K562 (cell line): ENCODE measurements around the gene CDKL4.

Experiments used
- EHMT2 ChIP-seq: fragments of 450-650 bp; IDR thresholded peaks from 2 replicates; pipeline ENCODE4 v1.6.1; 2018; ENCODE audit warnings: antibody characterized with exemption
- ERF ChIP-seq: fragments of 450-650 bp; formaldehyde crosslinking; IDR thresholded peaks from 2 replicates; pipeline ENCODE4 v1.4.0; 2020; ENCODE audit warnings: mild to moderate bottlenecking, mixed read lengths
- TARDBP ChIP-seq: fragments of 450-650 bp; IDR thresholded peaks from 2 replicates; pipeline ENCODE4 v1.6.1; 2016
- TF ChIP-seq, protein P1 (sequence below), 3 experiments: IDR thresholded peaks in 2 of 3; conservative IDR thresholded peaks in 1 of 3; 2 replicates each; pipeline ENCODE4 v1.5.1; 2011 to 2012; ENCODE audit warnings: low read length in 3 of 3, mild to moderate bottlenecking in 3 of 3, control low read depth in 2 of 3, improper control_type of control experiment in 1 of 3, inconsistent platforms in 1 of 3, low read depth in 1 of 3, mixed read lengths in 1 of 3, moderate library complexity in 1 of 3; ENCODE audit not compliant: insufficient read depth in 2 of 3
- TF ChIP-seq, protein P2 (sequence below): fragments of 450-650 bp; IDR thresholded peaks from 2 replicates; pipeline ENCODE4 v1.6.1; 2016; ENCODE audit warnings: low read depth

DNA sequence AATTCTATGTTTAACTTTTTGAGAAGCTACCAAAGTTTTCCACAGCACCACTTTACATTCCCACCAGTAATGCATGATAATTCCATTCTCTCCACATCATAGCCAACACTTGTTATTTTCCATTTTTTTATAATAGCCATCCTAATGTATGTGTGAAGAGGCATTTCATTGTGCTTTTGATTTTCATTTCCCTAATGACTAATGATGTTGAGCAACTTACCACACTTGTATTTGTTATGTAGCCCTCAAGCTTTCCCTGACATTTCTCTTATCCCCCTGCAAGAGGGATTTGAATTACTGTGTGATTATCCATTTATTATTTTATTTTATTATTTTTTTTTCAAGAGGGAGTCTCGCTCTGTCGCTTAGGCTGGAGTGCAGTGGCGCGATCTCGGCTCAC lies 99.4 kb downstream of the CDKL4 start:
- no peak for TF ChIP-seq ERF (CRISPR knock-in tag)
- TF ChIP-seq, protein P1, sequence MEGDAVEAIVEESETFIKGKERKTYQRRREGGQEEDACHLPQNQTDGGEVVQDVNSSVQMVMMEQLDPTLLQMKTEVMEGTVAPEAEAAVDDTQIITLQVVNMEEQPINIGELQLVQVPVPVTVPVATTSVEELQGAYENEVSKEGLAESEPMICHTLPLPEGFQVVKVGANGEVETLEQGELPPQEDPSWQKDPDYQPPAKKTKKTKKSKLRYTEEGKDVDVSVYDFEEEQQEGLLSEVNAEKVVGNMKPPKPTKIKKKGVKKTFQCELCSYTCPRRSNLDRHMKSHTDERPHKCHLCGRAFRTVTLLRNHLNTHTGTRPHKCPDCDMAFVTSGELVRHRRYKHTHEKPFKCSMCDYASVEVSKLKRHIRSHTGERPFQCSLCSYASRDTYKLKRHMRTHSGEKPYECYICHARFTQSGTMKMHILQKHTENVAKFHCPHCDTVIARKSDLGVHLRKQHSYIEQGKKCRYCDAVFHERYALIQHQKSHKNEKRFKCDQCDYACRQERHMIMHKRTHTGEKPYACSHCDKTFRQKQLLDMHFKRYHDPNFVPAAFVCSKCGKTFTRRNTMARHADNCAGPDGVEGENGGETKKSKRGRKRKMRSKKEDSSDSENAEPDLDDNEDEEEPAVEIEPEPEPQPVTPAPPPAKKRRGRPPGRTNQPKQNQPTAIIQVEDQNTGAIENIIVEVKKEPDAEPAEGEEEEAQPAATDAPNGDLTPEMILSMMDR (IDR thresholded peaks at IDR 0.05 in 2 of 3, conservative IDR thresholded peaks at IDR 0.05 in 1 of 3; ENCODE audit: insufficient read depth in 2 of 3, low read depth in 1 of 3, low read length in 3 of 3) = no peak
- no peak for TF ChIP-seq EHMT2
- TF ChIP-seq, protein P2, sequence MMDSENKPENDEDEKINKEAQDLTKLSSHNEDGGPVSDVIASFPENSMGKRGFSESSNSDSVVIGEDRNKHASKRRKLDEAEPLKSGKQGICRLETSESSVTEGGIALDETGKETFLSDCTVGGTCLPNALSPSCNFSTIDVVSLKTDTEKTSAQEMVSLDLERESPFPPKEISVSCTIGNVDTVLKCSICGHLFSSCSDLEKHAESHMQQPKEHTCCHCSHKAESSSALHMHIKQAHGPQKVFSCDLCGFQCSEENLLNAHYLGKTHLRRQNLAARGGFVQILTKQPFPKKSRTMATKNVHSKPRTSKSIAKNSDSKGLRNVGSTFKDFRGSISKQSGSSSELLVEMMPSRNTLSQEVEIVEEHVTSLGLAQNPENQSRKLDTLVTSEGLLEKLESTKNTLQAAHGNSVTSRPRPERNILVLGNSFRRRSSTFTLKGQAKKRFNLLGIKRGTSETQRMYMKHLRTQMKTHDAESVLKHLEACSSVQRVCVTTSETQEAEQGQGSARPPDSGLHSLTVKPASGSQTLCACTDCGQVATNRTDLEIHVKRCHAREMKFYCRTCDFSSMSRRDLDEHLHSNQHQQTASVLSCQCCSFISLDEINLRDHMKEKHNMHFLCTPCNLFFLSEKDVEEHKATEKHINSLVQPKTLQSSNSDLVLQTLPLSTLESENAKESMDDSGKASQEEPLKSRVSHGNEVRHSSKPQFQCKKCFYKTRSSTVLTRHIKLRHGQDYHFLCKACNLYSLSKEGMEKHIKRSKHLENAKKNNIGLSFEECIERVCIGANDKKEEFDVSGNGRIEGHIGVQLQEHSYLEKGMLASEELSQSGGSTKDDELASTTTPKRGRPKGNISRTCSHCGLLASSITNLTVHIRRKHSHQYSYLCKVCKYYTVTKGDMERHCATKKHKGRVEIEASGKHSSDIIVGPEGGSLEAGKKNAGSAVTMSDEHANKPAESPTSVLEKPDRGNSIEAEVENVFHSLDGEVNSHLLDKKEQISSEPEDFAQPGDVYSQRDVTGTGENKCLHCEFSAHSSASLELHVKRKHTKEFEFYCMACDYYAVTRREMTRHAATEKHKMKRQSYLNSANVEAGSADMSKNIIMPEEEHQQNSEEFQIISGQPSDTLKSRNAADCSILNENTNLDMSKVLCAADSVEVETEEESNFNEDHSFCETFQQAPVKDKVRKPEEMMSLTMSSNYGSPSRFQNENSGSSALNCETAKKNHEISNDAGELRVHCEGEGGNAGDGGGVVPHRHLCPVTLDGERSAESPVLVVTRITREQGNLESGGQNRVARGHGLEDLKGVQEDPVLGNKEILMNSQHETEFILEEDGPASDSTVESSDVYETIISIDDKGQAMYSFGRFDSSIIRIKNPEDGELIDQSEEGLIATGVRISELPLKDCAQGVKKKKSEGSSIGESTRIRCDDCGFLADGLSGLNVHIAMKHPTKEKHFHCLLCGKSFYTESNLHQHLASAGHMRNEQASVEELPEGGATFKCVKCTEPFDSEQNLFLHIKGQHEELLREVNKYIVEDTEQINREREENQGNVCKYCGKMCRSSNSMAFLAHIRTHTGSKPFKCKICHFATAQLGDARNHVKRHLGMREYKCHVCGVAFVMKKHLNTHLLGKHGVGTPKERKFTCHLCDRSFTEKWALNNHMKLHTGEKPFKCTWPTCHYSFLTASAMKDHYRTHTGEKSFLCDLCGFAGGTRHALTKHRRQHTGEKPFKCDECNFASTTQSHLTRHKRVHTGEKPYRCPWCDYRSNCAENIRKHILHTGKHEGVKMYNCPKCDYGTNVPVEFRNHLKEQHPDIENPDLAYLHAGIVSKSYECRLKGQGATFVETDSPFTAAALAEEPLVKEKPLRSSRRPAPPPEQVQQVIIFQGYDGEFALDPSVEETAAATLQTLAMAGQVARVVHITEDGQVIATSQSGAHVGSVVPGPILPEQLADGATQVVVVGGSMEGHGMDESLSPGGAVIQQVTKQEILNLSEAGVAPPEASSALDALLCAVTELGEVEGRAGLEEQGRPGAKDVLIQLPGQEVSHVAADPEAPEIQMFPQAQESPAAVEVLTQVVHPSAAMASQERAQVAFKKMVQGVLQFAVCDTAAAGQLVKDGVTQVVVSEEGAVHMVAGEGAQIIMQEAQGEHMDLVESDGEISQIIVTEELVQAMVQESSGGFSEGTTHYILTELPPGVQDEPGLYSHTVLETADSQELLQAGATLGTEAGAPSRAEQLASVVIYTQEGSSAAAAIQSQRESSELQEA = no peak
- TF ChIP-seq TARDBP = no peak
